Esophagus squamous epithelium (tissue), 5 donors: ENCODE results near the gene GRK5. TPM values are rescaled to one million over a fixed set of nuclear protein-coding genes. Genes with fewer than 3 reads are reported as not detected.

Source experiments
- DNase-seq: peaks from one replicate; lab custom pipeline; 2025; lab: John Stamatoyannopoulos, UW
- H3K27ac ChIP-seq, 4 donors: fragments of 200-600 bp; sonication (generic); one replicate each; pipeline ENCODE4 v1.5.1; 2016 to 2019; ENCODE audit warnings: mild to moderate bottlenecking in 1 of 4
- H3K27me3 ChIP-seq, 4 donors: fragments of 200-600 bp; sonication (generic); 1 replicate in 3 of 4; 2 replicates in 1 of 4; pipeline versions ENCODE4 v1.5.1 to v1.6.0; 2017 to 2021; ENCODE audit warnings: antibody characterized with exemption in 1 of 4
- H3K36me3 ChIP-seq, 3 donors: fragments of 200-600 bp; sonication (generic); one replicate each; pipeline ENCODE4 v1.5.1; 2016 to 2019
- H3K4me1 ChIP-seq, 3 donors: fragments of 200-600 bp; sonication (generic); one replicate each; pipeline ENCODE4 v1.5.1; 2017 to 2019
- H3K4me3 ChIP-seq, 4 donors: fragments of 200-600 bp; sonication (generic); 1 replicate in 3 of 4; 2 replicates in 1 of 4; pipeline ENCODE4 v1.5.1; 2016 to 2019; ENCODE audit warnings: mild to moderate bottlenecking in 2 of 4, moderate library complexity in 1 of 4
- H3K9me3 ChIP-seq, 3 donors: fragments of 200-600 bp; sonication (generic); one replicate each; pipeline ENCODE4 v1.5.1; 2016 to 2019
- CTCF ChIP-seq, 6 experiments: fragments of 450-650 bp in 4 of 6; fragments of 200-600 bp in 2 of 6; sonication (generic) in 2 of 6; IDR thresholded peaks; one replicate each; pipeline ENCODE4 v1.5.1; 2016 to 2019; ENCODE audit warnings: antibody characterized with exemption in 6 of 6, mild to moderate bottlenecking in 4 of 6, moderate library complexity in 4 of 6
- POLR2A ChIP-seq, 4 donors: fragments of 450-650 bp; IDR thresholded peaks; one replicate each; pipeline ENCODE4 v1.6.1; 2017; ENCODE audit warnings: antibody characterized with exemption in 4 of 4, mild to moderate bottlenecking in 4 of 4, moderate library complexity in 3 of 4
- WGBS, 2 donors: methylation state at CpG; one replicate each; pipeline ENCODE4 v1.1.5; 2018; 5-methylcytosine and 5-hydroxymethylcytosine counted together
- intact Hi-C: fragments of 100-400 bp; cut with DNase I; formaldehyde crosslinking; loops from one replicate; pipeline ENCODE4 v1.15.0; 2022
- total RNA-seq, 4 donors: library from RNA; depleted of rRNA; stranded (reverse); fragments of >200 nt; gene quantifications; one replicate each; pipeline ENCODE4 v1.1.0, GENCODE V29; 2016
- donor health status: DM: yes; HTN: yes; CAD: no.

Gene GRK5
- total RNA-seq, 4 donors from 2014 or later = 2.4 to 18.9 (median 6.3) TPM

GRCh38 chr10:119397416-119397815, 190.0 kb downstream of the GRK5 start:
- 85 to 95% methylated on average over 2 to 5 of the region's 6 CpGs for WGBS, 2 donors
- Histone ChIP-seq H3K9me3 (no peaks in the 10 kb centered on the region), H3K36me3 (peaks cover 0 to 12% (median 0%) of the 10 kb centered on the region in 3 donors), H3K4me1 (peaks cover 0 to 47% (median 23%) of the 10 kb centered on the region in 3 donors), H3K27me3 (no peaks in the 10 kb centered on the region), H3K27ac (peak overlapping the region in 1 of 4 donors; percentile 7), H3K4me3 (no peak overlapping the region)
- TF ChIP-seq POLR2A (IDR thresholded peaks at IDR 0.05) (no peak), CTCF (IDR thresholded peaks at IDR 0.05) (no peak)
- DNase-seq = no peak
- intact Hi-C loops = no loop called here

- Histone ChIP-seq H3K9me3 (no peaks in the 10 kb centered on the region), H3K27ac (peak overlapping the region in 3 of 4 donors; percentile 0 to 59 (median 46)), H3K4me3 (no peak overlapping the region), H3K4me1 (peaks cover 0 to 51% (median 23%) of the 10 kb centered on the region in 3 donors), H3K27me3 (no peaks in the 10 kb centered on the region), H3K36me3 (peaks cover 0 to 12% (median 0%) of the 10 kb centered on the region in 3 donors)
- WGBS, 2 donors = 74 to 79% methylated on average over 3 to 5 of the region's 5 CpGs
- intact Hi-C loops = no loop called here
- no peak for DNase-seq
- no peak for TF ChIP-seq CTCF (IDR thresholded peaks at IDR 0.05)
- no peak for TF ChIP-seq POLR2A (IDR thresholded peaks at IDR 0.05)
These were observed 191.6 kb downstream of the GRK5 start for GRCh38 chr10:119398996-119399395.

GRCh38 chr10:119399466-119399865, 192.1 kb downstream of the GRK5 start:
- 92 to 95% methylated on average over 3 of the region's 3 CpGs for whole genome bisulfite sequencing, 2 donors
- H3K36me3 ChIP-seq = peaks cover 0 to 12% (median 0%) of the 10 kb centered on the region in 3 donors
- H3K4me1 ChIP-seq = peaks cover 0 to 56% (median 23%) of the 10 kb centered on the region in 3 donors
- intact Hi-C loops = no loop called here
- H3K9me3 ChIP-seq = no peaks in the 10 kb centered on the region
- no peaks in the 10 kb centered on the region for H3K27me3 ChIP-seq
- TF ChIP-seq POLR2A (IDR thresholded peaks at IDR 0.05) = no peak
- no peak for TF ChIP-seq CTCF (IDR thresholded peaks at IDR 0.05)
- DNase-seq = no peak
- peak overlapping the region in 3 of 4 donors; percentile 0 to 59 (median 46) for H3K27ac ChIP-seq
- no peak overlapping the region for H3K4me3 ChIP-seq

- intact Hi-C loops = no loop called here
- 38 to 72% methylated on average over 7 to 11 of the region's 14 CpGs for WGBS, 2 donors
- no peaks in the 10 kb centered on the region for H3K27me3 ChIP-seq
- H3K9me3 ChIP-seq = no peaks in the 10 kb centered on the region
- TF ChIP-seq POLR2A (IDR thresholded peaks at IDR 0.05) = no peak
- no peak for TF ChIP-seq CTCF (IDR thresholded peaks at IDR 0.05)
- H3K27ac ChIP-seq = peak overlapping the region; percentile 44 to 85 (median 70)
- H3K4me3 ChIP-seq = no peak overlapping the region
- peaks cover 0 to 57% (median 22%) of the 10 kb centered on the region in 3 donors for H3K4me1 ChIP-seq
- no peak for DNase-seq
- H3K36me3 ChIP-seq = peaks cover 0 to 12% (median 0%) of the 10 kb centered on the region in 3 donors
These were observed 194.5 kb downstream of the GRK5 start for GRCh38 chr10:119401671-119402395.

- peak overlapping the region in 2 of 4 donors; percentile 64 to 77 for H3K27ac ChIP-seq
- no peak for TF ChIP-seq POLR2A (IDR thresholded peaks at IDR 0.05)
- no peak for TF ChIP-seq CTCF (IDR thresholded peaks at IDR 0.05)
- no peaks in the 10 kb centered on the region for H3K36me3 ChIP-seq
- WGBS, 2 donors = 81 to 90% methylated on average over 1 of the region's 1 CpG
- H3K27me3 ChIP-seq = no peaks in the 10 kb centered on the region
- DNase-seq = no peak
- peaks cover 0 to 69% (median 25%) of the 10 kb centered on the region in 3 donors for H3K4me1 ChIP-seq
- intact Hi-C loops = no loop called here
- no peaks in the 10 kb centered on the region for H3K9me3 ChIP-seq
- no peak overlapping the region for H3K4me3 ChIP-seq
These were observed 196.6 kb downstream of the GRK5 start for GRCh38 chr10:119403921-119404320.
